ENCODE results near the gene DOCK9.

Gene DOCK9

DNA sequence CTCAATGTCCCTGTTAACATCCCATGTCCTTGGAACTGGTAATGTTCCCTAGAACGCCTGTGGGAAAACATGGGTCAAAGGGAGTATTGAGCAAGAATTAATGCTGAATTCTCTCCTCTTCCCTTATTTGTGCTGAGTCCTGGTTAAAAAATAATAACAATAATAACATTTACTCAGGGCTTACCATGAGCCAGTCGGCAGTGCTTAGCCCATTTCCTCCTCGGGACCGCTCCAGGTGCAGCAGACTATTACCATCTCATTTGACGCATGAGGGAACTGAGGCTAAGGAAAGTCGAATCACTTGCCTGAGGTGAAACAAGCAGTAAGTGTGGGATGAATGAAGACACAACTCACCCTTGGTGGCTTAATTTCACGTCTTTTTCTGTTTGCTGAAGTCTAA lies 191.8 kb downstream of the DOCK9 start:
- DNase-seq = no peak

- DNase-seq = no peak
These were observed 192.5 kb downstream of the DOCK9 start for GRCh38 chr13:98785405-98785804.

GRCh38 chr13:98784666-98785065 lies 193.2 kb downstream of the DOCK9 start:
- no peak for DNase-seq

- no peak for DNase-seq
These were observed 193.9 kb downstream of the DOCK9 start for GRCh38 chr13:98783856-98784478.

DNA sequence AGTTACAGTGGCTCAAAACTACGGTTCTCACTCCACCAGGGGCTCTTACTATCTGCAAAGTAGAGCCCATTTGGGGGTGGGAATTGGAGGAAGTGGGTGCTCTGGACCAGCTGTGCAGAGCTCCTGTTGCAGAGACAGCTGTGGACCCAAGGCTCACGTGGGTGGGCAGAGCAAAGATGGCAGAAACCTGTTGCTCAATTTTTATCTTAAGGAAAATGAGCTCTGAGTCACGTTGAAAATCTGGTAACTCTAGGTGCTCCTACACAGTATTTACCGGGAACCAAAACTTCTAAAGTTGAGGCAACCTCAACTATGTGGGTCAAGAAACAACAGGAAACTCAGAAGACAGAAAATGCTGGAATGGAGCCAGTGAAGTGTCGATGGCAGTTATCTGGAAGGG lies 195.2 kb downstream of the DOCK9 start:
- DNase-seq = no peak

DNA sequence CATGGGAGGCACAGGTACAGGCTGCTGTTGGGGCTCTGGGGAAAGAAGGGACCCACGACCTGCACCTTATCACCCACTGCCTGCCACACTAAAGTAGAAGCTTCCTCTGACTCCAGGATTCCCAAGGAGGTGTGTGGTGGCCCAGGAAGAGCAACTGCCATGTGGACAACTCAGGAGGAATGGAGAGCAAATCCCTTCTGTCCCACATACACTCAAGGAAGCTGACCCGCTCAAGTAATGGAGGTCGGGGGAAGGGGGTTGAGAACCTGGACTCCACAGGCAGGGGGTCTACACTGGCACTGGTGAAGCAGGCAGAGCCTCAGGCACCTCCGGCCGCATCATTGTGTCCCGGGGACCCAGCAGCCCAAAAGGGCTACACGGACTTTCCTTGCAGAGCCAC lies 196.0 kb downstream of the DOCK9 start:
- DNase-seq = no peak

GRCh38 chr13:98781470-98781869 lies 196.4 kb downstream of the DOCK9 start:
- DNase-seq = no peak

GRCh38 chr13:98781045-98781444 lies 196.8 kb downstream of the DOCK9 start:
- no peak for DNase-seq

- no peak for DNase-seq
These were observed 197.4 kb downstream of the DOCK9 start for GRCh38 chr13:98780451-98780850.

DNA sequence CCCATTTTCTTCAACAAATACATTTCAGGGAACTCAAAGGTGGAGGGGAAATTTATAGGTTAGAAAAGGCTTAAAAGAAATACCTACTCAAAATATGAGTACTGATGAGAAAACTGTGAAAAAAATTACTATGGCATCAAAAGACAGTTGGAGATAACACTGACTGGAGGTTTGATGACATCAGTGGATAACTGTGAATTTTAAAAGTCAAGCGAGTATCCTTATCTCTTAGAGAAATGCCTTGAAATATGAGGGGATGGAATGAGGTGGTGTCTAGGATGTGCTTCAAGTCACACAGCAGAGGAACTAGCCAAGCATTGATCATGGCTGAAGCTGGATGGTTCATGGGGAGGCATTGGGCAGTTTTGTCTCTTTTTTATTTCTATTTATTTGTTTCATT lies 198.2 kb downstream of the DOCK9 start:
- no peak for DNase-seq

- no peak for DNase-seq
These were observed 199.1 kb downstream of the DOCK9 start for GRCh38 chr13:98778749-98779148.

DNA sequence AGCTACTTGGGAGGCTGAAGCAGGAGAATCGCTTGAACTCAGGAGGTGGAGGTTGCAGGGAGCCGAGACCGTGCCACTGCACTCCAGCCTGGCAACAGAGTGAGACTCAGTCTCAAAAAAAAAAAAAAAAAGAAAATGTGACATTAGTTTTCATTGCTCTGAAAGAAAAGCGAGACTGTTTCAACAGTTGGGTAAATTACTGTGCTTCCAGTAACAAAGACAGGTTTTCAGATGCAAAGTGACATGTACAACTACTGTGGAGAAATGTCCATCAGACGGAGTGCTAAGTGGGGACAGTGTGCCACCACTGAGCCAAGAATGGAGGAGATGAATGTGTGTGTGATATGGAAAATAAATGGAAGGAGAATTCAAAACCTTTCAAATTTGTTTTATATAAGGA lies 201.2 kb downstream of the DOCK9 start:
- no peak for DNase-seq

- no peak for DNase-seq
These were observed 201.8 kb downstream of the DOCK9 start for GRCh38 chr13:98775844-98776598.

DNA sequence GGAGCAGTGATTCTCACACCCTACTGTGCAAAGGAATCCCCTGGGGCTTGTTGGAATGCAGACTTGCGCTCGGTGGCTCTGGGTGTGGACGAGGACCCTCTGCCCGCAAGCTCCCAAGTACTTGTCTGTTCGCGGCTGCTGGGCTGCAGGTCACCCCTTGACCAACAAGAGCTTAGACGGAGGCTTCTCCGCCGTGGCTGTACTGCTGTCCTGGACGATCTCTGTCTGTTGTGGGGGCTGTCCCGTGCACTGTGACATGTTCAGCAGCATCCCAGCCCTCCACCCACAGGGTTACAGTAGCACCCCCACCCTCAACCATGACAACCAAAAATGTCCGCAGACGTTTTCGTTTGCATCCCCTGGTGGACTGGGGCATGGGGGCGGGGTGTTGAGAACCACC lies 202.5 kb downstream of the DOCK9 start:
- DNase-seq = no peak

- DNase-seq = no peak
These were observed 203.1 kb downstream of the DOCK9 start for GRCh38 chr13:98774776-98775175.

- DNase-seq = no peak
These were observed 203.9 kb downstream of the DOCK9 start for GRCh38 chr13:98773921-98774320.

DNA sequence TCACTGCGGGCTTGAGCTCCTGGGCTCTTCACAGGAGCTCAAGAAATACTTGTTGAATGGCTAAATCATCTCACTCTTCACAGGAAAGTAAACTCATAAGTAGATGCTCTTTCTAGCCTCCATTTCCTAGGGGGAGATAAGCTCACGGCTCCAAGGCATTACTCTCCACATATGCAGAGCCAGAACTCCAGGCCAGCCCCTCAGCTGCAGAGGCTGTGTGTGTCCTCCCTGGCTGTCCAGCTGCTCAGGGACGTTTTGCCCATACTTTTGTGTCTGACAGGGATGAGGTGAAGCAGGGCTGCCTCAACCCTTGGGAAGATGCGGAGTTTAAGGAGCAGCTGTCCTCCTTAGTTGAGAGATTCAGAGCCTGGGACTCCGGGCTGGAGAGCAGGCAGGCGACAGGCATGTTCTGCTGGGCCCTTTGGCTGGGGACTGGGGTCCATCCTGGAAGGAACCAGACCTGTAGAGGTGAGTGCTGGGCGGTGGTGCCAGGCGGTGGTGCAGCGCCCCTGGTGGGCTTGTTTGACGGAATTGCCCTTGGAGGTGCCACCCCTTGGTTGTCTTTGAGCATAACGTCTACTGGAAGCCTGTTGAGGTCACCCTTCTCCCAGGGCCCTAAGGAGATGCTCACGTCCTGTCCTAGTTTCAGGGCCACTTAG lies 204.9 kb downstream of the DOCK9 start:
- no peak for DNase-seq

- DNase-seq = no peak
These were observed 205.8 kb downstream of the DOCK9 start for GRCh38 chr13:98771838-98772611.

GRCh38 chr13:98769736-98770135 lies 208.1 kb downstream of the DOCK9 start:
- DNase-seq = no peak

DNA sequence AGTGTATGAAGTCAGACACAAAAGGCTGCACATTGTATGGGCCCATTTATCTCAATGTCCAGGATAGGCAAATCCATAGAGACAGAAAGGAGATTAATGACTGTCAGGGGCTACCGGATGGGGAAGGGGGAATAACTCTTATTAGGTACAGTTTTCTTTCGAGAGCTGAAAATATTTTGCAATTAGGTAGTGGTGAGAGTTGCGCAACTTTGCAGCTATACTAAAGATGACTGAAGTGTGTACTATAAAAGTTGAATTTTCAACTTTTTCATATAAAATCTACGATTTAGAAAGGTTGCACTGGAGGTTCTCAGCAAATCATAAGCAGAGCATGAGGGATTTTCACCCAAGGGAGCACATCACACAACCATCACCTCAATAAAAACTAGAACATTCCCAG lies 209.3 kb downstream of the DOCK9 start:
- no peak for DNase-seq

DNA sequence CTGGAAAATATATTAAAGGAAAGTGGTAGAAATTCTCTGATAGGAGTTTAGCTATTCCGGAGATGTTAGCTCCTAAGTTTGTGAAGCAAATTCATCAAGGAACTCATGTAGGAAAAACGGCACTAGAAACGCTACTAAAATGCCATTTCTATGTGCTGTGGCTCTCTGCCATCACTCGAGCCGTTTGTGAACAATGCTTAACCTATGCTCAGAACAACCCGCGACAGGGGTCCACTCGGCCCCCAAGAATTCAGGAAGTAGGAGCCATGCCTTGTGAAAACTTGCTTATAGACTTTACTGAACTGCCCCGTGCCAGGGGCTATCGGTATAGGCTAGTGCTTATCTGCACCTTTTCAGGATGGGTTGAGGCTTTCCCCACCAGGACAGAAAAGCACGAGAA lies 211.2 kb downstream of the DOCK9 start:
- no peak for DNase-seq

DNA sequence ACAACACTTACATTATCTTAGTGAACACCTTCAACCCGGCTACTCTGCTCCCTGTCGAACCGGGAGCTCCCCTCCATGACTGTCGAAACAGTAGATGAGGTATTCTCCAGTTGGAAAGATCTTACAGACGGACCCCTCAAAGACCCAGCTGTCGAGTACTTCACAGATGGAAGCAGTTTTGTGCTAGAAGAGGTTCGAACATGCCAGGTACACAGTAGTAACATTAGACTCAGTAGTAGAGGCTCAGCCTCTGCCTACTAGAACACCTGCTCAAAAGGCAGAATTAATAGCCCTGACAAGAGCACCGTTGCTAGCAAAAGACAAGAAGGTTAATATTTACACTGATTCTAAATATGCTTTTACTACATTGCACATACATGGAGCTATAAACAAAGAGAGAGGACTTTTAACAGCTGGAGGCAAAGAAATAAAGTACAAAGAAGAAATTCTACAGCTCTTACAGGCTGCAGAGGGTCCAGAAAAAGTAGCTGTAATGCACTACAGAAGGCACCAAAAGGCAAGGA lies 211.8 kb downstream of the DOCK9 start:
- peak; percentile 5 for DNase-seq

DNA sequence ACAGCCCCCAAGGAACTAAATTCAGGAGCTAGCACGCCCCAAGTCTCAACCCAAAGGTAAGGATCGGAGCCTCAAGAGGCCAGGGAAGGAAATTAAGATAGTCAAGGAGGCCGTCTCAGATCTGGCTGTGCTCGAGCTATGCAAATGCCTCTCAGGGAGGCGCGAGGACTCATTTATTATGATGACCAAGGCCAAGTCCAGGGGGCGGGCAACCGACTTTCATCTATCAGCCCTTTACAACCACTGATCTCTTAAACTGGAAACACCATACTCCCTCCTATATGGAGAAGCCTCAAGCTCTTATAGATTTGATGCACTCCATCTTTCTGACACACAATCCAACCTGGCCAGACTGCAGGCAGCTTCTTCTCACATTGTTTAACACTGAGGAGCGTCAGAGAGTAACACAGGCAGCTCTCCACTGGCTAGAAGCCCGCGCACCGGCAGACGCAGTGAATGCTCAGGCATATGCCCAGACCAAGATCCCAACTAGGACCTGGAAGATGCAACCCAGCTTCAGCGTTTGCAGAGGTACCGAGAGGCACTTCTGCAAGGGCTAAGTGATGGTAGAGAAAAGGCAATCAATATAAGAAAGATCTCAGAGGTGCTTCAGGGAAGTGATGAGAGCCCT lies 215.8 kb downstream of the DOCK9 start:
- no peak for DNase-seq
